ENCODE results near the gene NAA38.

The NAA38 gene

DNA sequence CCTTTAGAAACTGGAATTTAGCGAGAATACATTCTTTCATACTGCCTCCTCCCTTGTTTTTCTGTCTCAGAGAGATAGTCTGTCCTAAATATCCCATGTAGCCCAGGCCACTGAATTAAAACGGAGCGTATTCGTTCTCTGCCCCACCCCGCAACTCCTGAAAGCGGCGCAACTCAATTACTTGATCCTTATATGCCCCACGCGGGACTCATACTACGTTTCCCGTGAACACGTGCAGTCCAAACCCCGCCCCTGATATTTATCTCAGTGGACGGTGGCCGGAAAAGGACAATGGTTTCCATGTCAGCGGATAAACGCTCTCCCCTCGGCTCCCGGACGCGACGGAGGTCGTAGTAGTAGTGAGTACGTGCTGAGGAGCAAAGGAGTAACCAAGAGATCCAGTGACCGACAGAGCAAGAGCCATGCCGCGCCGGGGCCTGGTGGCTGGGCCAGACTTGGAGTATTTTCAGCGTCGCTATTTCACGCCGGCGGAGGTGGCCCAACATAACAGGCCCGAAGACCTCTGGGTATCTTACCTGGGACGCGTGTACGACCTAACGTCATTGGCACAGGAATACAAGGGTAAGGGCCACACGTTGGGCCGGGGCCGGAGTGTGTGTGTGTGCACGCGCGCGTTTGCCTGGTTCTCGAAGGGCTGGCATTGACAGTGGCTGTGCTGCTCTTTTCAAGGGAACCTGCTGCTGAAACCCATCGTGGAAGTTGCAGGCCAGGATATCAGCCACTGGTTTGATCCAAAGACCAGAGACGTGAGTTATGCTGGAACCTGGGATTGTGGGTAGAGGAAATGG is 558 bp upstream of the NAA38 start, which contains the start of gene CYB5D1:
TSS of gene CYB5D1 (plus strand) at position 291 of the 809 bp plus-strand sequence. CDS start at position 423, 132 bp downstream.
- Histone ChIP-seq H3K9me3 (ENCODE audit: low read length) (no peaks in the 10 kb centered on the region), H3K36me3 (ENCODE audit: insufficient read depth, low read length) (peaks cover 32% of the 10 kb centered on the region; the same call in 1 of the 2 replicates), H3K9me2 (ENCODE audit: low read depth, low read length) (no peaks in the 10 kb centered on the region), H3K27ac (ENCODE audit: low read depth, low read length, poor library complexity, severe bottlenecking) (peak within 1 kb of the TSS; percentile 92), H3K4me1 (ENCODE audit: insufficient read depth, low read length, severe bottlenecking) (peaks cover 32% of the 10 kb centered on the region), H3K4me2 (ENCODE audit: low read length) (peak within 1 kb of the TSS; percentile 80), H3K27me3 (ENCODE audit: insufficient read depth, low read length) (no peaks in the 10 kb centered on the region), H3K79me2 (ENCODE audit: insufficient read depth, low read length) (no peaks in the 10 kb centered on the region), H3K4me3 (ENCODE audit: low read depth, low read length, poor library complexity, severe bottlenecking) (peak within 1 kb of the TSS; percentile 65), H4K20me1 (ENCODE audit: insufficient read depth, low read length) (no peaks in the 10 kb centered on the region), H3F3A (ENCODE audit: insufficient read depth, low read length) (no peaks in the 10 kb centered on the region), H2AFZ (ENCODE audit: low read length) (no peak within 1 kb of the TSS), H3K9ac (ENCODE audit: low read length) (peak within 1 kb of the TSS; percentile 92)
- TF ChIP-seq, protein P1, sequence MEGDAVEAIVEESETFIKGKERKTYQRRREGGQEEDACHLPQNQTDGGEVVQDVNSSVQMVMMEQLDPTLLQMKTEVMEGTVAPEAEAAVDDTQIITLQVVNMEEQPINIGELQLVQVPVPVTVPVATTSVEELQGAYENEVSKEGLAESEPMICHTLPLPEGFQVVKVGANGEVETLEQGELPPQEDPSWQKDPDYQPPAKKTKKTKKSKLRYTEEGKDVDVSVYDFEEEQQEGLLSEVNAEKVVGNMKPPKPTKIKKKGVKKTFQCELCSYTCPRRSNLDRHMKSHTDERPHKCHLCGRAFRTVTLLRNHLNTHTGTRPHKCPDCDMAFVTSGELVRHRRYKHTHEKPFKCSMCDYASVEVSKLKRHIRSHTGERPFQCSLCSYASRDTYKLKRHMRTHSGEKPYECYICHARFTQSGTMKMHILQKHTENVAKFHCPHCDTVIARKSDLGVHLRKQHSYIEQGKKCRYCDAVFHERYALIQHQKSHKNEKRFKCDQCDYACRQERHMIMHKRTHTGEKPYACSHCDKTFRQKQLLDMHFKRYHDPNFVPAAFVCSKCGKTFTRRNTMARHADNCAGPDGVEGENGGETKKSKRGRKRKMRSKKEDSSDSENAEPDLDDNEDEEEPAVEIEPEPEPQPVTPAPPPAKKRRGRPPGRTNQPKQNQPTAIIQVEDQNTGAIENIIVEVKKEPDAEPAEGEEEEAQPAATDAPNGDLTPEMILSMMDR (IDR thresholded peaks at IDR 0.05; ENCODE audit: low read length), result no peak
- no peak for TF ChIP-seq EZH2 (IDR thresholded peaks at IDR 0.05; ENCODE audit: borderline replicate concordance, low read length)

DNA sequence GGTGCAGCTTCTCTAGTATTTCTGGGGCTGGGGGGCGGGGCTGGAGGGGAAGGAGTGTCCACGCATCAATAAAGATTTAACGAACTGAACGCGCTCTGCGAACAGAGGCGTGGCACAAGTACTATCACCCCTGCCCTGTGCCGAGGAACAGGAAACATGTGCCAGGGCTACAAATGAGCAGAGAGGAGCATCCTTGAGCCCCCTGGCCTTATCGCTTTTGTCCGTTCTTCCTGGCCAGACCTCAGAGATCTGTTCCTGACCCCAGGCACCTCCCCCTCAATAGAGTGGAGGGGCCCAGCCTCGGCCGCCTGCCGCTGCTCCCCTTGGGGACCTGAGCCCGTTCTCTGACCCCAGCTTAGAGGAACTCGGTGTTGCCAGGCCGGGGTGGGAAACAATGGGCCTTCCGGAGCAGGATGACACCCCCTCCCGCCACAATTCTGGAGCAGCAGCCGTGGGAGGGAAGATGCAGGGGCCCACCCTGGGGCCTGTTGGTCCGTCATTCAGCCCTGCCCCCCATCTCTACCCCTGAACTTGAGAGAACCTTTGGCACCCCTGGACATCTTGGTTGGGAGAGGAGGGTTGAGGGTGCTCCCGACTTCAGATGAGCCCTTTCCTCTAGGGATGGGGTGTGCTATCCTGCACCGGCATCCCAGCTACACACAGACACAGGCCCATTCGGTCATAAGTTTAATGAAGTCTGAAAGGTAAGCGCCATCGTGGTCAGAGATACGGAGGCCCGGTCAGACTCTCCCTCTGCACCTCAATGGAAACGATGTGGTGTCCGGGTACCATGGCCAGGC is 1.1 kb downstream of the NAA38 start:
- no peaks in the 10 kb centered on the region for H3F3A ChIP-seq (ENCODE audit: insufficient read depth, low read length)
- peak overlapping the region; percentile 92 for H3K9ac ChIP-seq (ENCODE audit: low read length)
- H3K4me3 ChIP-seq (ENCODE audit: low read depth, low read length, poor library complexity, severe bottlenecking), result peak overlapping the region; percentile 65
- peak overlapping the region; percentile 92 for H3K27ac ChIP-seq (ENCODE audit: low read depth, low read length, poor library complexity, severe bottlenecking)
- peaks cover 39% of the 10 kb centered on the region for H3K4me1 ChIP-seq (ENCODE audit: insufficient read depth, low read length, severe bottlenecking)
- no peaks in the 10 kb centered on the region for H3K9me3 ChIP-seq (ENCODE audit: low read length)
- H3K79me2 ChIP-seq (ENCODE audit: insufficient read depth, low read length), result no peaks in the 10 kb centered on the region
- peak overlapping the region; percentile 80 for H3K4me2 ChIP-seq (ENCODE audit: low read length)
- no peaks in the 10 kb centered on the region for H3K9me2 ChIP-seq (ENCODE audit: low read depth, low read length)
- peaks cover 35% of the 10 kb centered on the region; the same call in 1 of the 2 replicates for H3K36me3 ChIP-seq (ENCODE audit: insufficient read depth, low read length)
- H3K27me3 ChIP-seq (ENCODE audit: insufficient read depth, low read length), result no peaks in the 10 kb centered on the region
- TF ChIP-seq EZH2 (IDR thresholded peaks at IDR 0.05; ENCODE audit: borderline replicate concordance, low read length), result no peak
- TF ChIP-seq, protein P1 (IDR thresholded peaks at IDR 0.05; ENCODE audit: low read length), result no peak
- no peaks in the 10 kb centered on the region for H4K20me1 ChIP-seq (ENCODE audit: insufficient read depth, low read length)
- no peak overlapping the region for H2AFZ ChIP-seq (ENCODE audit: low read length)

DNA sequence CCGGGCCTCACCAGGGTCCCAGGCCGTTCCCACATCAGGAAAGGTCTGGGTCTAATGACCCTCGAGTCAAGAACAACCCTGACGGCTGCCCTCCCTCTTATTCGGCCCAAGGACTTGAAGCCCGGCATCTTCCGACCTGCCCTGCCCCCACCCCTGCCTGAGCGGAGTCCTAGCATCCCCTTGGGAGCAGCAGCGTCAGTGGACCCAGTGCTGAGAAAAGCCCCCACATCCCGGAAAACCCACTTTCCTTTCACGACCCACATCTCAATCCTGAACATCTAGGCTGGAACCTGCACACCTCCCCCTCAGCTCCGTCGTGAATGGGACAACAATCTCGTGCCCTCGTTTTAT is 1.7 kb downstream of the NAA38 start:
- peak overlapping the region; percentile 65 for H3K4me3 ChIP-seq (ENCODE audit: low read depth, low read length, poor library complexity, severe bottlenecking)
- H3K9ac ChIP-seq (ENCODE audit: low read length), result peak overlapping the region; percentile 34; the same call in 1 of the 2 replicates
- no peaks in the 10 kb centered on the region; the same call in 1 of the 2 replicates for H3F3A ChIP-seq (ENCODE audit: insufficient read depth, low read length)
- H2AFZ ChIP-seq (ENCODE audit: low read length), result no peak overlapping the region
- H3K36me3 ChIP-seq (ENCODE audit: insufficient read depth, low read length), result peaks cover 35% of the 10 kb centered on the region; the same call in 1 of the 2 replicates
- peak overlapping the region; percentile 92 for H3K27ac ChIP-seq (ENCODE audit: low read depth, low read length, poor library complexity, severe bottlenecking)
- TF ChIP-seq, protein P1 (IDR thresholded peaks at IDR 0.05; ENCODE audit: low read length), result no peak
- TF ChIP-seq EZH2 (IDR thresholded peaks at IDR 0.05; ENCODE audit: borderline replicate concordance, low read length), result no peak
- no peaks in the 10 kb centered on the region for H3K9me2 ChIP-seq (ENCODE audit: low read depth, low read length)
- H3K4me2 ChIP-seq (ENCODE audit: low read length), result peak overlapping the region; percentile 80
- H3K79me2 ChIP-seq (ENCODE audit: insufficient read depth, low read length), result no peaks in the 10 kb centered on the region
- no peaks in the 10 kb centered on the region for H3K9me3 ChIP-seq (ENCODE audit: low read length)
- no peaks in the 10 kb centered on the region for H3K27me3 ChIP-seq (ENCODE audit: insufficient read depth, low read length)
- no peaks in the 10 kb centered on the region for H4K20me1 ChIP-seq (ENCODE audit: insufficient read depth, low read length)
- peaks cover 45% of the 10 kb centered on the region for H3K4me1 ChIP-seq (ENCODE audit: insufficient read depth, low read length, severe bottlenecking)

Data from OCI-LY1 (cell line).